HG03378 (cell line): ENCODE data around the gene AMN.

ENCODE experiments used
- ATAC-seq: cut with Tn5 transposase; IDR thresholded peaks from one replicate; pipeline ENCODE4 v1.9.1; 2021; ENCODE audit warnings: mild to moderate bottlenecking, moderate library complexity; ENCODE audit not compliant: unreplicated experiment

The AMN gene

GRCh38 chr14:102942069-102942468 lies 19.6 kb downstream of the AMN start:
- ATAC-seq = no peak

- no peak for ATAC-seq
These were observed 21.0 kb downstream of the AMN start for GRCh38 chr14:102943454-102943853.

- no peak for ATAC-seq
These were observed 21.5 kb downstream of the AMN start for GRCh38 chr14:102943979-102944378.

GRCh38 chr14:102944448-102945330 lies 22.2 kb downstream of the AMN start:
- no peak for ATAC-seq

GRCh38 chr14:102945346-102946130 lies 23.1 kb downstream of the AMN start:
- ATAC-seq = no peak

- no peak for ATAC-seq
These were observed 25.0 kb downstream of the AMN start for GRCh38 chr14:102947321-102948103.

DNA sequence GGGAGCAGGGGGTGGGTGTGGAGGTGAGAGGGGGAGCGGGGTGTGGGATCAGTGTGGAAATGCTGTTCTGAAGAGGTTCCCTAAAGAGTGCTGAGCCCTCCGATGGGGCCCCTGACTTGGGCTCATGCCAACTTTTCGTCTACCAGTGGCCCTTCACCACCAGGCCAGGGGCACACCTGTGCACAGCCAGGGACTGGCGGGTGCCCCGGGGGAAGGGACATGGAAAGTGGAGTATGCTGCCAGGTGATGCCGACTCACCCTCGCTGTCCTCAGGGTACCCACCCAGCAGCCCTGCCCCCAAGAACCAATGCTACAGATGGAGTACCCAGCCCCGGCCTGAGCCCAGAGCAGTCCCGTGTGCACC lies 26.2 kb downstream of the AMN start:
- ATAC-seq = no peak

DNA sequence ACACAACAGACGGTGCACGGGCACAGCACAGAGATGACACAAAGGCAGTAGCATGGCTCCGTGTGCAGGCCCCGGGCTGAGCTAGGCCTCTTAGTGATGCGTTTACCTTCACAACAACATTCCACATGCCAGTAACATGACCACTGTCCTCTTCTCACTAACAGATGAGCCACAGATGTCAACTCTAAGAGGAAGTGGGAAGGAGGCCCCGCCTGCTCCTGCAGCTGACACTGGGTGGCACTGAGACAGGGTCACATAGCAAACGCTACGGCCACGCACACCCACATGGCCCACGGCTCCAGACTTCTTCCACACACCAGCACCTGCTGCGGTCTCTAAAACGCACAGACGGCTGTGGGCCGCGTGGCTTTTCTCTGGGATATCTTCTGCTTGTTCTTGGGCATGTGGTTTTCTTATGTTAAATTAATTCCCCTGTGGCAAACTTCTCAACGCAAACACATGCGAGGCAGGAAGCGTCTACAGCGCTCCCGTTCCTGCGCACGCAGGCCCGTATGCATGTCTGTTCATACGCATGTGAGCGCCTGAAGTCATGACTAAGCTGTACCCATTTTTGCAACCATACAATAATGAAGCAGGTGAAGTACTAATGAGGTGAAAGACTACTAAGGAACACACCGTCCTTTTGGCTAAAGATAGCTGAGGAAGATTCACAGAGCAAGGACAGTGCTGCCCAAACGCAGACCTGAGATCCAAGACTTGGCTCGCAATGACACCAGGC lies 26.8 kb downstream of the AMN start:
- peak; percentile 58 for ATAC-seq

GRCh38 chr14:102949801-102950451 lies 27.5 kb downstream of the AMN start:
- ATAC-seq = no peak

GRCh38 chr14:102951034-102951433 lies 28.6 kb downstream of the AMN start:
- no peak for ATAC-seq

GRCh38 chr14:102951799-102952198 lies 29.3 kb downstream of the AMN start:
- no peak for ATAC-seq

- ATAC-seq = no peak
These were observed 29.8 kb downstream of the AMN start for GRCh38 chr14:102952276-102952675.

DNA sequence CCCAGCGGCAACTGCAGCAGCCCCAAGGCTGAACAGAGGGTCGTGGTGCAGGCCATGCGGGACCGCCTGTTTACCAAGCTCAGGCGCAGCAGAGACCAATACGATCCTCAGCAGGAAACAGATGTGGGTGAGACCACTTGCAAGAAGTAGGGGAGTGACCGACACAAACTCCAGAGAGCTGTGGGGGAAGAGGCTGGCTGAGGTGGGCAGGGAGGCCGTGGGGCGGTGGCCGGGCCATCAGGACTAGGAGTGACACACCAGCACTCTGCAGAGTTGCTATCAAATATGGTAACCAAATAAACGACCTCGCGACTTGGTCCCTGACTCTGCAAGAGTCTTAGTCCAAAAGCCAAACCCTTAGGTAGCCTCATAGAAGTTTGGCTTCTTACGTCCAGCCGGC lies 30.6 kb downstream of the AMN start:
- ATAC-seq = no peak

GRCh38 chr14:102954081-102954789 lies 31.8 kb downstream of the AMN start:
- no peak for ATAC-seq

GRCh38 chr14:102955636-102956408 lies 33.4 kb downstream of the AMN start:
- ATAC-seq = no peak

DNA sequence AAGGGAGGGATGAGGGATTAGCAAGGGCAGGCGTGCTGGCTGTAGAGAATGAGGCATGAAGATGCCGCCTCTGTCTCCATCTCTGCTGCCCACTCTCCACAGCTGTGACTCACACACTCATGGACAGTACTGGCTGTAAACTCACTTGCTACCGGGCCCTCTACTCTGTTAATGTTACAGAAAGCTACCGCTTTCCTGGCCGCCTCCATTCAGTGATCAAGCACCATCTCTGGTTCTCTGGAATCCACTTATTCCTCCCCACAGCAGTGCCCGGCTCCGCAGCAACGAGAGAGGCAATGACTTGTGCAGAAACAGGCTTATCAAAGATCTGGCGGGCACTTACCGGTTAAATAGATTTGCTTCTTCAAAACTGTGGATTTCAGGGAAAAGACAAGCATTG lies 34.8 kb downstream of the AMN start:
- no peak for ATAC-seq

DNA sequence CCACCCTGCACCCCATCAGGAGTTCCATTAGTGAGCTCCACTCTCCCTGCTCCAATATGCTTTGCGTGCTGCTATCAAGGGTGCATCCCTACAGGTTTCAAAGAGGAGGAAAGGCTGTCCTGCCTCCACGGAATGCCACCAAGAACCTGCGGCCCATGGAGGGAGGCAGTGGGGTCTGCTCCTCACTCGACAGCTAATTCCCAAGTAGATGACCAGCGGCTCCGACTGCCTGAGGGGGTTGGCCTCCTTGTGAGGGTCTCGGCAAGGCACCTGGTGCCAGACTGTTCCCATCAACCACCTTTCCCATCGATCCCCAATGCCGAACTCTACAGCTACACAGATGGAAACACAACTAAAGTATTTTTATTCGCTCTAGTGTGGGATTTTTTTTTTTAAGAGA lies 36.0 kb downstream of the AMN start:
- ATAC-seq = no peak

DNA sequence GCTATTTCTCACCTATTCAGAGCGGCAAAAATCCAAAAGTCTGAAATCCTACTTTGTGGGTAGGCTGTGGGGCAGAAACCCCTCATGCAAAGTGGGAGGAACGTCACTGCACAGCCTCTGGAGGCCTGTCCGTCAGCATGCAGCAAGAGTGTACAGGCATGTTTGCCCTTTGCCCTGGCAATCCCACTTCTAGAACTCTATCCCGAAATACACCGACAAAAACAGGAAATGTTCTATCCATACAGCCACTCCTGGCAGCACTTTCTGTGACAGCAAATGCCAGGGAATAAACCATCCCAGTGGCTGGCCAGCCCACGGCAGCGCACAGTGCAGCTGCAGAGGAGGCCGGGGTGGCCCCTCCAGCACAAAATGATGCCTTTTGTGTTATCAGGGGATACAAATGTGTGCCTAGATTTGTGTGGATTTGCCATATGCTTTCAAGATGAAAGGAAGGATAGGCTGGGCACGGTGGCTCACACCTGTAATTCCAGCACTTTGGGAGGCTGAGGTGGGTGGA lies 39.7 kb downstream of the AMN start:
- ATAC-seq = no peak
